PC-9 (cell line): ENCODE measurements around the gene LIN54. TPM values are rescaled to one million over a fixed set of nuclear protein-coding genes. Genes with fewer than 3 reads are reported as not detected.
"Not testable (repeated sequence)": the region's sequence is repeated elsewhere in the genome, so short reads cannot be mapped to it uniquely, and the experiment has no call there.

ENCODE experiments used
- BruUV-seq: library from RNA; stranded (reverse); fragments of 400-500 nt; replicated peaks from 2 replicates; lab custom pipeline; 2021; lab: Mats Ljungman, UMichigan
- CTCF ChIA-PET: fragments of 300-600 bp; sonication (Branson Sonifier 250); formaldehyde crosslinking; loops from one replicate; lab custom pipeline; 2022; ENCODE audit warnings: antibody characterized with exemption; lab: Charles Lee
- POLR2A ChIA-PET: fragments of 300-600 bp; sonication (Branson Sonifier 250); formaldehyde crosslinking; loops from one replicate; lab custom pipeline; 2022; ENCODE audit warnings: antibody characterized with exemption; ENCODE audit not compliant: unreplicated experiment; lab: Charles Lee
- DNase-seq, 2 experiments: peaks; one replicate each; pipeline versions ENCODE4 v3.0.0 to v3.0.0-alpha.2; 2015 to 2022; ENCODE audit warnings: mixed read lengths in 1 of 2
- H2AFZ ChIP-seq: fragments of 200-600 bp; sonication (generic); 2 replicates; pipeline ENCODE4 v1.8.1; 2017; ENCODE audit warnings: antibody characterized with exemption
- H3F3A ChIP-seq: fragments of 200-600 bp; sonication (generic); 2 replicates; pipeline ENCODE4 v1.8.1; 2017; ENCODE audit warnings: antibody characterized with exemption, mild to moderate bottlenecking, low read depth; ENCODE audit not compliant: insufficient read depth
- H3K27ac ChIP-seq: fragments of 200-600 bp; sonication (generic); 2 replicates; pipeline ENCODE4 v1.6.1; 2016; ENCODE audit warnings: mixed run types
- H3K27me3 ChIP-seq: fragments of 200-600 bp; sonication (generic); 2 replicates; pipeline ENCODE4 v1.6.1; 2016; ENCODE audit warnings: low read depth, mixed run types; ENCODE audit not compliant: insufficient read depth
- H3K36me3 ChIP-seq: fragments of 200-600 bp; sonication (generic); 2 replicates; pipeline ENCODE4 v1.6.1; 2016; ENCODE audit warnings: low read depth, mixed run types
- H3K4me1 ChIP-seq: fragments of 200-600 bp; sonication (generic); replicated peaks from 2 replicates; pipeline ENCODE4 v1.6.1; 2016; ENCODE audit warnings: mixed run types; ENCODE audit not compliant: insufficient read depth
- H3K4me2 ChIP-seq: fragments of 200-600 bp; sonication (generic); 2 replicates; pipeline ENCODE4 v1.6.1; 2017; ENCODE audit warnings: mixed run types
- H3K4me3 ChIP-seq: fragments of 200-600 bp; sonication (generic); 2 replicates; pipeline ENCODE4 v1.6.1; 2016; ENCODE audit warnings: mixed run types
- H3K79me2 ChIP-seq: fragments of 200-600 bp; sonication (generic); 2 replicates; pipeline ENCODE4 v1.6.1; 2017; ENCODE audit warnings: low read depth, mixed run types
- H3K9me2 ChIP-seq: fragments of 200-600 bp; sonication (generic); 2 replicates; pipeline ENCODE4 v1.8.1; 2017; ENCODE audit warnings: mild to moderate bottlenecking; ENCODE audit not compliant: insufficient read depth
- H3K9me3 ChIP-seq: fragments of 200-600 bp; sonication (generic); 2 replicates; pipeline ENCODE4 v1.8.1; 2016; ENCODE audit warnings: low read depth; ENCODE audit not compliant: insufficient read depth
- H4K20me1 ChIP-seq: fragments of 200-600 bp; sonication (generic); 2 replicates; pipeline ENCODE4 v1.8.1; 2017; ENCODE audit not compliant: insufficient read depth
- CTCF ChIP-seq: fragments of 200-600 bp; sonication (generic); conservative IDR thresholded peaks from 2 replicates; pipeline ENCODE4 v1.6.1; 2017; ENCODE audit warnings: mixed run types, antibody characterized with exemption, mild to moderate bottlenecking, moderate library complexity
- EZH2 ChIP-seq: fragments of 200-600 bp; sonication (generic); IDR thresholded peaks from 2 replicates; pipeline ENCODE4 v1.8.0; 2017; ENCODE audit warnings: antibody characterized with exemption, low read depth
- intact Hi-C: fragments of 100-400 bp; cut with micrococcal nuclease; formaldehyde crosslinking; loops from one replicate; pipeline ENCODE4 v1.10.0; 2022; ENCODE audit not compliant: unreplicated experiment
- total RNA-seq: library from RNA; stranded (reverse); gene quantifications from 2 replicates; pipeline ENCODE4 v1.2.3, GENCODE V29; 2021

Gene LIN54
- total RNA-seq, 1 experiment from 2014 or later: 13.1 TPM

DNA sequence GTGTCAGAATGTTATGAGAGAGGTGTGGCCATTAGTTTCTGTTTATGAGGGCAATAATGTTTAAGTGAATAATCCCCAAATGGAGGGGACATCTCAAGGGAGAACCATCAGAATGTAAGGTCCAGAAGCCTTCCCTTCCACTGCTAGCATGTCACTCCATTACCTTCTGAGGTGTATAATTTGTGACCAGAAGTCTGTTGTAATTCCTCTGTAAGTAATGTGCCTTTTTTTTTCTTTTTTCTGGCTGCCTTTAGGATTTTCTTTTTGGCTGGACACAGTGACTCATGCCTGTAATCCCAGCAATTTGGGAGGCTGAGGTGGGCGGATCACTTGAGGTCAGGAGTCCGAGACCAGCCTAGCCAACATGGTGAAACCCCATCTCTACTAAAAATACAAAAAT lies 13.6 kb upstream of the LIN54 start:
- Histone ChIP-seq H3K9me3 (peaks cover 8% of the 10 kb centered on the region; the same call in 1 of the 2 replicates), H3K9me2 (no peaks in the 10 kb centered on the region), H3K4me1 (no peaks in the 10 kb centered on the region), H3K27ac (no peak overlapping the region), H3K79me2 (no peaks in the 10 kb centered on the region), H3K27me3 (no peaks in the 10 kb centered on the region), H3K4me2 (no peak overlapping the region), H4K20me1 (no peaks in the 10 kb centered on the region), H3K36me3 (no peaks in the 10 kb centered on the region), H3F3A (no peaks in the 10 kb centered on the region), H3K4me3 (no peak overlapping the region), H2AFZ (no peak overlapping the region)
- ChIA-PET POLR2A (no interaction called here), CTCF (no interaction called here)
- no peak for DNase-seq
- TF ChIP-seq CTCF (no peak), EZH2 (no peak)
- intact Hi-C loops: no loop called here
- BruUV-seq: no TSS peak

- H3K4me3 ChIP-seq, H3K4me2 ChIP-seq, intact Hi-C loops, H3K27me3 ChIP-seq, H4K20me1 ChIP-seq, H3K9me3 ChIP-seq, H3F3A ChIP-seq, H2AFZ ChIP-seq, H3K27ac ChIP-seq, H3K4me1 ChIP-seq, H3K36me3 ChIP-seq, CTCF ChIA-PET, H3K9me2 ChIP-seq, POLR2A ChIA-PET, BruUV-seq, H3K79me2 ChIP-seq, DNase-seq: not testable (repeated sequence)
Measured at GRCh38 chr4:83023599-83023998, 13.0 kb upstream of the LIN54 start.

DNA sequence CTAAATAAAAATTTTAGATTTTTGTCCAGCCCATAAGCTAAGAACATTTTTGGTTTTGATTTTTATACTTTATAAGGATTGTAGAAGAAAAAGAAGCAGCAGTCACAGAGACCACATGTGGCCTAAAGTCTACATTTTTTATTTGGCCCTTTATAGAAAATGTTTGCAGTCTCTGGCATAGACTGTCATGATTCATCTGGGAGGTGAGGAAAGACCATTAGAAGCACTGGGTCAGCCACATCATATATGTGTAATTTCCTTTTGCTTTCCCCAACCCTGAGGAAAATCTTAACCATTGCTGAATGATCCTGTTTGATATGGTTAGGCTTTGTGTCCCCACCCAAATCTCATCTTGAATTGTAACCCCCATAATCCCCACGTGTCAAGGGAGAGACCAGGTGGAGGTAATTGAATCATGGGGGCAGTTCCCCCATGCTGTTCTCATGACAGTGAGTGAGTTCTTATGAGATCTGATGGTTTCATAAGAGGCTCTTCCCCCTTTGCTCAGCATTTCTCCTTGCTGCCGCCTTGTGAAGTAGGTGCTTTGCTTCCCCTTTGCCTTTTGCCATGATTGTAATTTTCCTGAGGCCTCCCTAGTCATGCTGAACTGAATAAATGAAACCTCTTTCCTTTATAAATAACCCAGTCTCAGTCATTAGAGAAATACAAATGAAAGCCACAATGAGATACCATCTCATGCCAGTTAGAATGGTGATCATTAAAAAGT lies 12.3 kb upstream of the LIN54 start:
- H3K4me3 ChIP-seq: no peak overlapping the region
- H3K27ac ChIP-seq: no peak overlapping the region
- DNase-seq: no peak
- BruUV-seq: no TSS peak
- ChIA-PET CTCF (no interaction called here), POLR2A (no interaction called here)
- intact Hi-C loops: no loop called here
- H3K4me1 ChIP-seq: no peaks in the 10 kb centered on the region
- H3K9me2 ChIP-seq: no peaks in the 10 kb centered on the region
- no peaks in the 10 kb centered on the region for H3K79me2 ChIP-seq
- H3K4me2 ChIP-seq: no peak overlapping the region
- TF ChIP-seq CTCF: no peak
- TF ChIP-seq EZH2: no peak
- no peak overlapping the region for H2AFZ ChIP-seq
- H3K36me3 ChIP-seq: no peaks in the 10 kb centered on the region
- peaks cover 8% of the 10 kb centered on the region; the same call in 1 of the 2 replicates for H3K9me3 ChIP-seq
- H3F3A ChIP-seq: no peaks in the 10 kb centered on the region
- no peaks in the 10 kb centered on the region for H3K27me3 ChIP-seq
- H4K20me1 ChIP-seq: no peaks in the 10 kb centered on the region
